Esophagus muscularis mucosa (tissue), 4 donors: ENCODE data around the gene SPECC1. TPM values are rescaled to one million over a fixed set of nuclear protein-coding genes. Genes with fewer than 3 reads are reported as not detected.
"Not testable (repeated sequence)": the region's sequence is repeated elsewhere in the genome, so short reads cannot be mapped to it uniquely, and the experiment has no call there.

Source experiments
- DNase-seq: peaks from one replicate; pipeline ENCODE4 v3.0.0-alpha.2; 2017; ENCODE audit errors: extremely low spot score
- H3K27ac ChIP-seq, 4 donors: fragments of 200-600 bp; sonication (generic); replicated peaks in 1 of 4; 1 replicate in 3 of 4; 2 replicates in 1 of 4; pipeline ENCODE4 v1.5.1; 2016 to 2019; ENCODE audit warnings: mild to moderate bottlenecking in 1 of 4
- H3K27me3 ChIP-seq, 4 donors: fragments of 200-600 bp; sonication (generic); one replicate each; pipeline versions ENCODE4 v1.5.1 to v1.6.0; 2016 to 2019
- H3K36me3 ChIP-seq, 4 donors: fragments of 200-600 bp; sonication (generic); one replicate each; pipeline ENCODE4 v1.5.1; 2016 to 2019
- H3K4me1 ChIP-seq, 4 donors: fragments of 200-600 bp; sonication (generic); one replicate each; pipeline ENCODE4 v1.5.1; 2016 to 2019
- H3K4me3 ChIP-seq, 4 donors: fragments of 200-600 bp; sonication (generic); 1 replicate in 2 of 4; 2 replicates in 2 of 4; pipeline ENCODE4 v1.5.1; 2016 to 2019; ENCODE audit warnings: mild to moderate bottlenecking in 4 of 4, moderate library complexity in 1 of 4
- H3K9me3 ChIP-seq, 4 donors: fragments of 200-600 bp; sonication (generic); 1 replicate in 3 of 4; 2 replicates in 1 of 4; pipeline ENCODE4 v1.5.1; 2016 to 2019
- EP300 ChIP-seq: sonication (generic); formaldehyde crosslinking; IDR thresholded peaks from one replicate; pipeline ENCODE4 v1.6.1; 2017; ENCODE audit warnings: antibody characterized with exemption
- POLR2A ChIP-seq: fragments of 450-650 bp; IDR thresholded peaks from one replicate; pipeline ENCODE4 v1.6.1; 2017; ENCODE audit warnings: antibody characterized with exemption, moderate library complexity, mild to moderate bottlenecking, low read depth
- POLR2AphosphoS5 ChIP-seq, 2 donors: sonication (generic); formaldehyde crosslinking; IDR thresholded peaks; one replicate each; pipeline ENCODE4 v1.6.1; 2017; ENCODE audit warnings: antibody characterized with exemption in 2 of 2
- WGBS: methylation state at CpG from one replicate; pipeline ENCODE4 v1.1.5; 2018; 5-methylcytosine and 5-hydroxymethylcytosine counted together
- intact Hi-C: fragments of 100-400 bp; cut with DNase I; formaldehyde crosslinking; loops from one replicate; pipeline ENCODE4 v1.15.1; 2023
- total RNA-seq, 4 donors: library from RNA; depleted of rRNA; stranded (reverse); fragments of >200 nt; gene quantifications; one replicate each; pipeline versions ENCODE4 v1.1.0 to v1.2.1, GENCODE V29; 2016
- TF ChIP-seq, protein P1 (sequence below), 3 experiments: fragments of 200-600 bp in 2 of 3; fragments of 450-650 bp in 1 of 3; sonication (generic) in 2 of 3; IDR thresholded peaks; one replicate each; pipeline ENCODE4 v1.5.1; 2017 to 2019; ENCODE audit warnings: antibody characterized with exemption in 3 of 3, mild to moderate bottlenecking in 2 of 3, moderate library complexity in 1 of 3

Gene SPECC1
- total RNA-seq, 4 donors from 2014 or later, result 16.7 to 28.8 (median 24.7) TPM

DNA sequence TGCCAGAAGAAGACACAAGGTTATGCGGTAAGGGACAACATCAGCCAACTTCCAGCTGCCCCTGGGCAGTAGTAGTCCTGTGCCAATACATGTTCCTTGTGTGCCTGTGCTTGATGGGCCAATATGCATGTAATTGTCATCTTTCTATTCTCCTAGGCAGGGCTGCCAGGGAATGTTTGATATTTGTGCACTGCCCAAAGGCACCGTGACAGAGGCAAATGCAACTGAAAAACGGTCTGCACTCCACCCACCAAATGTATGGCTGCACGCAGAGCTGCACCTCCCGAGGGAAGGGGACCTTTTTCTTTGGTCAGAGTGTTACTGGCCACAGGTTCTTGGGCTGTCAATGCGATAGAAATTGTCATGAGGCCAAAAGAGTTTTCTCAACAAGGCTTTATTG is 251.1 kb downstream of the SPECC1 start:
- H3K4me1 ChIP-seq, result no peaks in the 10 kb centered on the region
- no peak overlapping the region for H3K27ac ChIP-seq
- H3K27me3 ChIP-seq, result no peaks in the 10 kb centered on the region
- peaks cover 0 to 29% (median 20%) of the 10 kb centered on the region in 4 donors for H3K36me3 ChIP-seq
- H3K9me3 ChIP-seq, result peaks cover 0 to 6% (median 0%) of the 10 kb centered on the region in 4 donors
- TF ChIP-seq EP300 (no peak), POLR2A (no peak), POLR2AphosphoS5 (IDR thresholded peaks at IDR 0.05) (no peak)
- TF ChIP-seq, protein P1, sequence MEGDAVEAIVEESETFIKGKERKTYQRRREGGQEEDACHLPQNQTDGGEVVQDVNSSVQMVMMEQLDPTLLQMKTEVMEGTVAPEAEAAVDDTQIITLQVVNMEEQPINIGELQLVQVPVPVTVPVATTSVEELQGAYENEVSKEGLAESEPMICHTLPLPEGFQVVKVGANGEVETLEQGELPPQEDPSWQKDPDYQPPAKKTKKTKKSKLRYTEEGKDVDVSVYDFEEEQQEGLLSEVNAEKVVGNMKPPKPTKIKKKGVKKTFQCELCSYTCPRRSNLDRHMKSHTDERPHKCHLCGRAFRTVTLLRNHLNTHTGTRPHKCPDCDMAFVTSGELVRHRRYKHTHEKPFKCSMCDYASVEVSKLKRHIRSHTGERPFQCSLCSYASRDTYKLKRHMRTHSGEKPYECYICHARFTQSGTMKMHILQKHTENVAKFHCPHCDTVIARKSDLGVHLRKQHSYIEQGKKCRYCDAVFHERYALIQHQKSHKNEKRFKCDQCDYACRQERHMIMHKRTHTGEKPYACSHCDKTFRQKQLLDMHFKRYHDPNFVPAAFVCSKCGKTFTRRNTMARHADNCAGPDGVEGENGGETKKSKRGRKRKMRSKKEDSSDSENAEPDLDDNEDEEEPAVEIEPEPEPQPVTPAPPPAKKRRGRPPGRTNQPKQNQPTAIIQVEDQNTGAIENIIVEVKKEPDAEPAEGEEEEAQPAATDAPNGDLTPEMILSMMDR (IDR thresholded peaks at IDR 0.05), result no peak
- 90% methylated on average over 6 of the region's 6 CpGs for WGBS
- intact Hi-C loops, result no loop called here
- H3K4me3 ChIP-seq, result no peak overlapping the region
- DNase-seq, result no peak

DNA sequence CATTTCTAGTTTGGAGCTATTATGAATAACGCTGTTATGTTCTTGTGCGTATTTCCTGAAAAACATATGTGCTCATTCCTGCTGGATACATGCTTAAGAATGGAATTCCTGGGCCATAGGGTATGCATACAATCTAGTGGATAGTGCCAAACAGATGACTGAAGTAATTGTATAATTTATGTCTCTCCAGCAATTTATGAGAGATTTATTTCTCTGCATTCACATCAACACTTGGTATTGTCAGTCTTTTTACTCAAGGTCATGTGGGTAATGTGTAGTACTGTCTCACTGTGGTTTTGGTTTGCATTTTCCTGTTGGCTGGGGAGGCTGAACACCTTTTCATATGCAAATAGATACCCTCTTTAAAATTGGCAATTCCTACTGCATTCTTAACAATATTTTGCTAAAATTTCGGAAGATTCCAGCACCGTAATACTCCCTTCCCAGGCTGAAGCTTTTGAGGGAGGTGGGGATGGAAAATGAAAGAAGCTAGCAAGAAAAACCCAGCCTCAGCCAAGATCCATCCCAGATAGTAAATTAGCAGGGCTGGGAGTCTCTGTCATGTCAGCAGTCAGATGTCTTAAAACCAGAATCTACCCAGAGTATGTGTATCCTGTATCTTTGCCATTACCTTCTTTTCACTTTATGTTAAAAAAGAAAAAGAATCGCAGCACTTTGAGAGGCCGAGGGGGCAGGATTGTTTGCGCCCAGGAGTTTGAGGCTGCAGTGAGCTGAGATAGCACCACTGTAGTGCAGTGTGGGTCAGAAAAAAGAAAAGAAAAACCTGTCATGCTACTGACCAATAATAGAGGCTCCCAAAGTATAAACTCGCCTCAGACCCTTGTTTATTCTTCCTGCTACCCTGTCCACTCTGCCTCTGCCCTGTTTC is 253.3 kb downstream of the SPECC1 start:
- TF ChIP-seq POLR2A (no peak), EP300 (no peak), POLR2AphosphoS5 (IDR thresholded peaks at IDR 0.05) (no peak)
- TF ChIP-seq, protein P1 (IDR thresholded peaks at IDR 0.05), result no peak
- Histone ChIP-seq H3K4me1 (no peaks in the 10 kb centered on the region), H3K36me3 (peaks cover 0 to 27% (median 17%) of the 10 kb centered on the region in 4 donors), H3K9me3 (peaks cover 0 to 6% (median 0%) of the 10 kb centered on the region in 4 donors), H3K4me3 (no peak overlapping the region), H3K27me3 (no peaks in the 10 kb centered on the region), H3K27ac (no peak overlapping the region)
- WGBS, result 87% methylated on average over 8 of the region's 8 CpGs
- intact Hi-C loops, result no loop called here
- no peak for DNase-seq

DNA sequence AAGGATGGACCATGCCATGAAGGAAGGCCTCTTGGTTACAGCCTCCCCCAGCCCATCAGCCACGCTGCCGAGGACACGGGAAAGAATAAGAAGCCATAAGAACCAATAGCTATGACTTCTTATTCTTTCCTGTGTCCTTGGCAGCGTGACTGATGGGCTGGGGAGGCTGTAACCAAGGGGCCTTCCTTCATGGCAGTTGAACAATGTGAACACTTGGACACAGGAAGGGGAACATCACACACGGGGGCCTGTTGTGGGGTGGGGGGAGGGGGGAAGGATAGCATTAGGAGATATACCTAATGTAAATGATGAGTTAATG is 253.9 kb downstream of the SPECC1 start:
- intact Hi-C loops, H3K9me3 ChIP-seq, H3K4me1 ChIP-seq, DNase-seq, H3K4me3 ChIP-seq, H3K27me3 ChIP-seq, H3K27ac ChIP-seq: not testable (repeated sequence)
- WGBS, result 79% methylated on average over 5 of the region's 5 CpGs
- peaks cover 0 to 21% (median 14%) of the 10 kb centered on the region in 4 donors for H3K36me3 ChIP-seq

DNA sequence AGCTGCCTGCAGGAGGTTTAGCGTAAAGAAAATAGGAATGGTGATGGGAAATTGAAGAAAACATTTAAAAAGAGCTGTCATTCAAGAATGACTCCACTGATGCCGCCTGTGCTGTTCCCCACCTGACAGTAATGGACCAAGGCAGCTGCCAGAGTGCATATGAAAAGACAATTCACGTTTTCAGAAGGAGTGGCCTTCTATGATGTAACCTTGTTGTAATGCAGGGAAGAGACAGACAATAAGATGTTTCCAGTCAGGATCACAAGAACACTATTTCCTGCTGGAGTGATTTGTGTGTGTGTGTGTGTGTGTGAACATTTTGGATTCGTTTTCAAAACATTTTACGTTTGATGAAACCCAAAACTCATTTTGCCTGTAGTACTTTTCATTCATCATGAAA is 254.4 kb downstream of the SPECC1 start:
- 63% methylated on average over 5 of the region's 5 CpGs for WGBS
- intact Hi-C loops, result no loop called here
- no peak overlapping the region for H3K27ac ChIP-seq
- H3K9me3 ChIP-seq, result no peaks in the 10 kb centered on the region
- no peak for DNase-seq
- no peaks in the 10 kb centered on the region for H3K27me3 ChIP-seq
- no peak overlapping the region for H3K4me3 ChIP-seq
- no peak for TF ChIP-seq POLR2A
- TF ChIP-seq POLR2AphosphoS5 (IDR thresholded peaks at IDR 0.05), result no peak
- TF ChIP-seq, protein P1 (IDR thresholded peaks at IDR 0.05), result no peak
- no peak for TF ChIP-seq EP300
- H3K36me3 ChIP-seq, result peaks cover 0 to 16% (median 9%) of the 10 kb centered on the region in 4 donors
- no peaks in the 10 kb centered on the region for H3K4me1 ChIP-seq

DNA sequence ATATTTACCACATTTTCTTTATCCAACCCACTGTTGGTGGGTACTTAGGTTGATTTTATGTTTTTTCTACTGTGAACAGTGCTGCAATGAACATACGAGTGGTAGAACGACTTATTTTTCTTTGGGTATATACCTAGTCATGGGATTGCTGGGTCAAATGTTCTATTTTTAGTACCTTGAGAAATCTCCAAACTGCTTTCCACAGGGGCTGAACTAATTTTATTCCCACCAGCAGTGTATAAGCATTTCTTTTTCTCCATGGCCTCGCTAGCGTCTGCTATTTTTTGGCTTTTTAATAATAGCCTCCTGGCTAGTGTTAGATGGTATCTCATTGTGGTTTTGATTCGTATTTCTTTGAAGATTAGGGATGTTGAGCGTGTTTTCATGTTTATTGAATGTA is 255.8 kb downstream of the SPECC1 start:
- intact Hi-C loops, result no loop called here
- TF ChIP-seq POLR2AphosphoS5 (IDR thresholded peaks at IDR 0.05) (no peak), EP300 (no peak), POLR2A (no peak)
- TF ChIP-seq, protein P1 (IDR thresholded peaks at IDR 0.05), result no peak
- no peak for DNase-seq
- Histone ChIP-seq H3K9me3 (no peaks in the 10 kb centered on the region), H3K4me3 (no peak overlapping the region), H3K27me3 (no peaks in the 10 kb centered on the region), H3K27ac (no peak overlapping the region), H3K36me3 (peaks cover 0 to 8% (median 7%) of the 10 kb centered on the region in 4 donors), H3K4me1 (no peaks in the 10 kb centered on the region)
- WGBS, result 84% methylated on average over 6 of the region's 6 CpGs
